Brain pericyte (primary cell): ENCODE data around the gene USP9X.
"Not testable (repeated sequence)": the region's sequence is repeated elsewhere in the genome, so short reads cannot be mapped to it uniquely, and the experiment has no call there.

Experiments
- DNase-seq: peaks from one replicate; pipeline ENCODE4 v3.0.0-alpha.2; 2012; ENCODE audit warnings: low read depth, low spot score

USP9X gene

DNA sequence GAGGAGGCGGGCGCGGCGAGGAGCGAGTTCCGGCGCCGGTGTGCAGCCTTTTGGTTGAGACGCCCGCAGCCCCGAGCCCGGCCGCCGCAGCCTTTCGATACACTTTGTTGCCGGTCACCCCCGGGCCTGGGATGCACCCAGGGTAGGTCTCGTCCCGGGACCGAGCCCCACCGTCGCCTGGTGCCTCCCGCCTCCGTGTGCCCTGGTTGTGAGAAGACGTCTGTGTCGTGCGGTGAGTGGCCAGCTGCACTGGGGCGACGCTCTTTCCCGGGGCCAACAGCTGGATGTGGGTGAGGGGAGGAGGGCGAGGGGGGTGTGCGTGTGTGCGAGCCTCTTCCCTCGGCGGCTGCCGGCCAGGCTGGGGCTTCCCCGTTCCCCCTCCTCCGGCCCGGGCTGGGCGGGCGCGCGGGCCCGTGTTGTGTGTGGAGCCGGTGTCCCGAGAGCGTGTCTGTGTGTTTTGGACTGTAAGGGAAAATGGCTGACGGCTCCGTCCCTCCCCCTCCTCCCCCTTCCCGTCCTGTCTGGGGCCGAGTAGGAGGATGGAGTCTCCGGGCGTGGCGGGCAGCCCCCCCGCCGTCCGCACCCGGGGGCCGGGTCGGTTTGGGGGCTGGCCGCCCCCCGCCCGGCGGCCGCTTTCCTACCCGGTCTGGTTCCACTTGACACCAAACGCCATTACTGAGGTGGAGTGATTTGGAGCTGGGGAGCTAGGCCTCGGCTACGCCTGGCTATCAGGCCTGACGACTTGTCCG is 807 bp downstream of the USP9X start:
- DNase-seq = no peak

DNA sequence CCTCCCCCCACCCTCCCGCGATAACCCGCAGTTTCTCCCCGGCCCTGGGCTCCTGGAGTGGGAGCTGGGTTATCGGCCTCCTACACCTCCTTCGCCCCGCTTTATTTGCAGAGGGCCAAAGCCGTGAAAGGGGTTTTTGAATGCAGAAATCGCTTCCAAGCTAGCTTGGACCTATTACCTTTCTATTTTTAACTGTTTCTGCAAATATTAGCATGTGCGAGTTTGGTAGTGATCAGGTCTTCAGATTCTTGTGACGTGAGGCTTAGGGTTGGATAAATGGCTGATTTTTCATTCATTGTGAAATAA is 1.3 kb downstream of the USP9X start:
- no peak for DNase-seq

DNA sequence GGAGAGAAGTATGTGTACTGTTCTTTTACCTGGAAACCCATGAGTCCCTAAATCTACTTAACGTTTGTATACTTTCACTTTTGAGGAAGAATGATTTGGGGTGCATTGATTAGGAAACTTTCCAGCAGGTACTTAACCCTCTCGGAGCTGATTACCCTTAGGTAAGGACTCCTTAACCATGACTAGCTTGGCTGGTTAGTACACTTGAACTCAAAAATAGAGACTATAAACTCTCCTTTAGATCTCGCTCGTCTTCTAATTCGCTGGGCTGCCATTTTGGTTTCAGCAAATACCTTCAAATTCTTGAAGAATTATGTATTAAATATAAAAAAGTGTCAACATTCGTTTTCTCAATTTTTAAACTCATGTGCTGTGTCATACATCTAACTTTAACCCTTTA is 2.0 kb downstream of the USP9X start:
- DNase-seq = no peak

GRCh38 chrX:41090568-41091238 is 5.5 kb downstream of the USP9X start:
- DNase-seq = no peak

DNA sequence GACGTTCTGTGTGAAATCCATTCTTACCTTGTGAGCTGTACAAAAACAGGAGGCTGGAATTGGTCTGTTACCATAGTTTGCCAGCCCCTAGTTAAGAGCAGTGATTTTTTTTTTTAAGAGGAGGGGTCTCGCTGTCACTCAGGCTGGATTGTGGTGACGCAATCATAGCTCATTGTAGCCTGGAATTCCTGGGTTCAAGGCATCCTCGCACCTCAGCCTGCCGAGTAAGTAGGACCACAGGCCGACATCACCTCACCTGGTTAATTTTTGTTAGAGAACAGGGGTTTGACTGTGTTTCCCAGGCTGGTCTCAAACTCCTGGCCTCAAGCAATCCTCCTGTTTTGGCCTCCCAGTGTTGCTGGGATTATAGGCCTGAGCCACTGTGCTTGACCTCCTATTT is 7.5 kb downstream of the USP9X start:
- no peak for DNase-seq

GRCh38 chrX:41095174-41095573 is 9.9 kb downstream of the USP9X start:
- DNase-seq = no peak

- no peak for DNase-seq
Measured at GRCh38 chrX:41095908-41096307, 10.7 kb downstream of the USP9X start.

DNA sequence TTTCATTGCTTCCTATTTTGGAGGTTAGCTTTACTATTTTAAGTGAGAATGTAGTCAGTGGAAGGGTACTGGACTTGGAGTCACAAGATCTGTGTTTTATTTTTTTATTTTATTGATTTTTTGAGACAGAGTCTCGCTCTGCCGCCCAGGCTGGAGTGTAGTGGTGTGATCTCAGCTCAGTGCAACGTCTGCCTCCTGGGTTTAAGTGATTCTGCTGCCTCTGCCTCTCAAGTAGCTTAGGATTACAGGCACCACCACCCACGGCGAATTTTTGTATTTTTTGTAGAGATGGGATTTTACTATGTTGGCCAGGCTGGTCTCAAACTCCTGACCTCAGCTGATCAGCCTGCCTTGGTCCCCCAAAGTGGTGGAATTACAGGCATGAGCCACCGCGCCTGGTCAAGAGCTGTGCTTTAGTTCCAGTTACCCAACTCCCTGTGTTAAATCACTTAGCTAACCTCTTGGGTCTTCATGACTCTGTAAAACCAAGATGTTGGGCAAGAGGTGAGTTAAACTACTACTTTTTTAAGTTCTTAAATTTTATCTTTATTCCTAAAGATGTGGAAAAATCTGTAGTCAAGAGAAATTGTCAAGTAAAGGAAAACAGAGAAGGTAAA is 11.2 kb downstream of the USP9X start:
- no peak for DNase-seq

GRCh38 chrX:41097326-41097725 is 12.1 kb downstream of the USP9X start:
- DNase-seq = no peak

DNA sequence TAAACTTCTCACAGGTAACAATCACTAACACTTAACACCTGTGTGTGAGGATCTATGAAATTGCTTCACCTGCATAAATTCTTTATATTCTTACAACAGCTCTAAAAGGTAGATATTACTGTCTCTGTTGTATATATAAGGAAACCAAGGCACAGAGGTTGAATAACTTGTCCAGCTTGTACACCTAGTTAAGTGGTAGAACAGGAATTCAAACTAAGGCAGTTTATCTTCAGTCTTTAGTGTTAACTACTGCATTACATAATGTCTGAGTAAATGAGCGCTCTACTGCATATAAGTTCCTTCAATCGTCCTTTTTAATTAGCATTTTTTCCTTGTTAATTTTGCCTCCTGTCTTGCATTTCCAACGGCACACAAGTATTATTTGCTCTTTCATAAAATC is 15.0 kb downstream of the USP9X start:
- no peak for DNase-seq

- DNase-seq = no peak
Measured at GRCh38 chrX:41100819-41101218, 15.6 kb downstream of the USP9X start.

GRCh38 chrX:41105005-41105404 is 19.8 kb downstream of the USP9X start:
- DNase-seq = no peak

DNA sequence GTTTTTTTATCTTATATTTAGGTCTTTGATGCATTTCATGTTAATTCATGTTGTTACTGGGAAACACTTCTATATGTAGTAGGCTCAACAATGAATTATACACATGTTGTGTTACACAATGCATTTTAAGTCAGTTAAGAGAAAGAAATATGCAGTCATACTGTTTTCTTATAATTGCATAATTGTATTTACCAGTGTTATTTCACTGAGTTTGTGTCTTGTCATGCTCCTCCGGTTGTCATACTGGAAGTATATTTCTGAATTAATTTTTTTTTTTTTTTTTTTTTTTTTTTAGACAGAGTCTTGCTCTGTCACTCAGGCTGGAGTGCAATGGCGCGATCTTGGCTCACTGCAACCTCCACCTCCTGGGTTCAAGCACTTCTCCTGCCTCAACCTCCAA is 21.0 kb downstream of the USP9X start:
- not testable (repeated sequence) for DNase-seq

DNA sequence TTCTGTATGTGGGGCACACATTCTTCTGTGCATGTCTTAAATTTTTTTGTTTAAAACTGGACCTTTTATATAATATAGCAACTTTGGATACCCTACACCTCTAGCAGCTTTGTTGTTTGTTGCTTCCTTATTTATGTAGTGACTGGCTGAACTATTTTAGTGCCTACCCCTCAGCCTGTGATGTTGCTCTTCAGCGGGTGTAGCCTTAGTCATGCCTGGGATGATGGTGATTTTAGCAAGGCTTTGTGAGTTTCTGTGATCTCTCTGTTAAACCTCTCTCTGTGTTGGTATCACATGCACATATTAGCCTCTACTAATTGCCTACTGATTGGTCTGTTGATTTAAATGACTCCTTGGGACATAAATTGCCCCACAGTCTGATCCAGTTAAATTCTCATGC is 22.8 kb downstream of the USP9X start:
- DNase-seq = no peak

GRCh38 chrX:41108463-41109205 is 23.4 kb downstream of the USP9X start:
- no peak for DNase-seq

- DNase-seq = no peak
Measured at GRCh38 chrX:41110801-41111625, 25.8 kb downstream of the USP9X start.

DNA sequence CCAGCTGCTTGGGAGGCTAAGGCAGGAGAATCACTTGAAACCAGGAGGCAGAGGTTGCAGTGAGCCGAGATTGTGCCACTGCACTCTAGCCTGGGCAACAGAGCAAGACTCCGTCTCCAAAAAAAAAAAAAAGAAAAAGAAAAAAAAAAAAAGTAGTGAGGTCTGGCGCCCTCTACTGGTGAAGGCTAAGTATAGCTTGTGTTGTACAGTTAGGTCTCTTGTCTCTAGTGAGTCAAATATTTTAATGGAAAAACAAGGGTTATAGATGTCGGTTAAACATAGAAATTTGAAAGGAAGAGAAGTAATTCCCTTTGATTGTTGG is 29.8 kb downstream of the USP9X start:
- DNase-seq = not testable (repeated sequence)

GRCh38 chrX:41116948-41117347 is 31.7 kb downstream of the USP9X start:
- no peak for DNase-seq

DNA sequence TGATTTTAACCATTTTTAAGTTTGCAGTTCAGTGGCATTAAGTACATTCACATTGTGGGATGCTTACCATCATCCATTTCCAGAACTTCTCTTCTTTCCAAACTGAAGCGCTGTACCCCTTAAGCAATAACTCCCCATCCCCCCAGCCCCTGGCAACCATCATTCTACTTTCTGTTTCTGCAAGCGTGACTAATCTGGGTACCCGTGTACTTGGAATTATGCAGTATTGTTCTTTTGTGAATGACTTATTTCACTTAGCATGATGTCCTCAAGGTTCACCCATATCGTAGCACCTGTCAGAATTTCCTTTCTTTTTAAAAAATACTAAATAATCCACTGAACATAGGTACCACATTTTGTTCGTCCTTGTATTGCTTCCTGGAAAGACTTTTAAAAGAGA is 32.9 kb downstream of the USP9X start:
- DNase-seq = no peak

- DNase-seq = no peak
Measured at GRCh38 chrX:41119803-41120202, 34.6 kb downstream of the USP9X start.

- DNase-seq = no peak
Measured at GRCh38 chrX:41121766-41122165, 36.5 kb downstream of the USP9X start.
